ENCODE data around the gene ITIH4. TPM values are rescaled to one million over a fixed set of nuclear protein-coding genes. Genes with fewer than 3 reads are reported as not detected.

The ITIH4 gene
- total RNA-seq, 1 donor from 2014 or later: 23.7 TPM

GRCh38 chr3:52793702-52794611, 36.5 kb downstream of the ITIH4 start:
- H3K27me3 ChIP-seq (ENCODE audit: low read depth): no peaks in the 10 kb centered on the region
- ATAC-seq (no peak), DNase-seq (no peak)
- H3K9me3 ChIP-seq: no peaks in the 10 kb centered on the region
- H3K4me1 ChIP-seq: no peaks in the 10 kb centered on the region
- no peak overlapping the region for H3K27ac ChIP-seq
- no peaks in the 10 kb centered on the region for H3K36me3 ChIP-seq
- no peak for TF ChIP-seq CTCF (IDR thresholded peaks at IDR 0.05)
- no peak overlapping the region for H3K4me3 ChIP-seq
- intact Hi-C loops (cut with DNase I): no loop called here

- Histone ChIP-seq H3K27me3 (ENCODE audit: low read depth) (no peaks in the 10 kb centered on the region), H3K9me3 (no peaks in the 10 kb centered on the region), H3K4me1 (no peaks in the 10 kb centered on the region), H3K4me3 (no peak overlapping the region), H3K36me3 (no peaks in the 10 kb centered on the region), H3K27ac (no peak overlapping the region)
- intact Hi-C loops (cut with DNase I): no loop called here
- DNase-seq: no peak
- no peak for TF ChIP-seq CTCF (IDR thresholded peaks at IDR 0.05)
- ATAC-seq: no peak
Observed at GRCh38 chr3:52792961-52793695, 37.3 kb downstream of the ITIH4 start.

- Histone ChIP-seq H3K27ac (no peak overlapping the region), H3K9me3 (no peaks in the 10 kb centered on the region), H3K4me1 (no peaks in the 10 kb centered on the region), H3K4me3 (no peak overlapping the region), H3K27me3 (ENCODE audit: low read depth) (no peaks in the 10 kb centered on the region), H3K36me3 (no peaks in the 10 kb centered on the region)
- intact Hi-C loops (cut with DNase I): no loop called here
- ATAC-seq (no peak), DNase-seq (no peak)
- TF ChIP-seq CTCF (IDR thresholded peaks at IDR 0.05): no peak
Observed at GRCh38 chr3:52792413-52792812, 38.1 kb downstream of the ITIH4 start.

GRCh38 chr3:52791928-52792327, 38.5 kb downstream of the ITIH4 start:
- Histone ChIP-seq H3K27ac (no peak overlapping the region), H3K27me3 (ENCODE audit: low read depth) (no peaks in the 10 kb centered on the region), H3K4me1 (no peaks in the 10 kb centered on the region), H3K36me3 (no peaks in the 10 kb centered on the region), H3K9me3 (no peaks in the 10 kb centered on the region), H3K4me3 (no peak overlapping the region)
- intact Hi-C loops (cut with DNase I): no loop called here
- no peak for ATAC-seq
- TF ChIP-seq CTCF (IDR thresholded peaks at IDR 0.05): no peak
- no peak for DNase-seq

- no peaks in the 10 kb centered on the region for H3K36me3 ChIP-seq
Observed at GRCh38 chr3:52791366-52791765, 39.1 kb downstream of the ITIH4 start.

More at GRCh38 chr3:52791366-52791765, 39.1 kb downstream of the ITIH4 start:
- H3K27me3 ChIP-seq (ENCODE audit: low read depth): no peaks in the 10 kb centered on the region
- TF ChIP-seq CTCF (IDR thresholded peaks at IDR 0.05): no peak
- H3K4me3 ChIP-seq: no peak overlapping the region
- no peak overlapping the region for H3K27ac ChIP-seq
- ATAC-seq (no peak), DNase-seq (no peak)
- intact Hi-C loops (cut with DNase I): no loop called here
- no peaks in the 10 kb centered on the region for H3K4me1 ChIP-seq
- no peaks in the 10 kb centered on the region for H3K9me3 ChIP-seq
